Glomerular visceral epithelial cell (primary cell): ENCODE results near the gene SLC2A10.
A peak's percentile ranks its signal among the peaks of the same experiment; 100 is the strongest.

Experiments used
- DNase-seq: peaks from one replicate; pipeline ENCODE4 v3.0.0-alpha.2; 2016; ENCODE audit errors: extremely low spot score

Gene SLC2A10

GRCh38 chr20:46735436-46735835, 26.0 kb downstream of the SLC2A10 start:
- no peak for DNase-seq

GRCh38 chr20:46739431-46740213, 30.2 kb downstream of the SLC2A10 start:
- peak; percentile 16 for DNase-seq

- DNase-seq = no peak
These were observed 30.8 kb downstream of the SLC2A10 start for GRCh38 chr20:46740214-46740609.

GRCh38 chr20:46741924-46742668, 32.6 kb downstream of the SLC2A10 start:
- DNase-seq = no peak

- no peak for DNase-seq
These were observed 33.2 kb downstream of the SLC2A10 start for GRCh38 chr20:46742669-46743045.

GRCh38 chr20:46743088-46743487, 33.6 kb downstream of the SLC2A10 start:
- DNase-seq = no peak

- DNase-seq = no peak
These were observed 37.6 kb downstream of the SLC2A10 start for GRCh38 chr20:46746956-46747526.

- no peak for DNase-seq
These were observed 39.7 kb downstream of the SLC2A10 start for GRCh38 chr20:46749147-46749546.

GRCh38 chr20:46751856-46752255, 42.4 kb downstream of the SLC2A10 start:
- no peak for DNase-seq

- peak; percentile 64 for DNase-seq
These were observed 43.3 kb downstream of the SLC2A10 start for GRCh38 chr20:46752728-46753127.

GRCh38 chr20:46755483-46756413, 46.3 kb downstream of the SLC2A10 start:
- no peak for DNase-seq

GRCh38 chr20:46756419-46756818, 47.0 kb downstream of the SLC2A10 start:
- no peak for DNase-seq

- DNase-seq = no peak
These were observed 47.7 kb downstream of the SLC2A10 start for GRCh38 chr20:46757135-46757534.

GRCh38 chr20:46757754-46758678, 48.6 kb downstream of the SLC2A10 start:
- DNase-seq = peak; percentile 62

- no peak for DNase-seq
These were observed 49.6 kb downstream of the SLC2A10 start for GRCh38 chr20:46758929-46759669.

- no peak for DNase-seq
These were observed 52.1 kb downstream of the SLC2A10 start for GRCh38 chr20:46761566-46761965.

GRCh38 chr20:46764068-46764467, 54.6 kb downstream of the SLC2A10 start:
- no peak for DNase-seq

GRCh38 chr20:46765506-46766120, 56.2 kb downstream of the SLC2A10 start:
- no peak for DNase-seq

- DNase-seq = peak; percentile 45
These were observed 57.8 kb downstream of the SLC2A10 start for GRCh38 chr20:46767127-46767761.
